GM10266 (cell line): ENCODE data around the gene C1orf94.

Source experiments
- DNase-seq: peaks from one replicate; pipeline ENCODE4 v3.0.0; 2012; ENCODE audit errors: extremely low spot score
- TF ChIP-seq, protein P1 (sequence below): IDR thresholded peaks from 2 replicates; pipeline ENCODE4 v1.5.1; 2012; ENCODE audit warnings: mild to moderate bottlenecking, low read depth; ENCODE audit not compliant: control insufficient read depth, insufficient read depth; ENCODE audit errors: missing control alignments

C1orf94 gene

DNA sequence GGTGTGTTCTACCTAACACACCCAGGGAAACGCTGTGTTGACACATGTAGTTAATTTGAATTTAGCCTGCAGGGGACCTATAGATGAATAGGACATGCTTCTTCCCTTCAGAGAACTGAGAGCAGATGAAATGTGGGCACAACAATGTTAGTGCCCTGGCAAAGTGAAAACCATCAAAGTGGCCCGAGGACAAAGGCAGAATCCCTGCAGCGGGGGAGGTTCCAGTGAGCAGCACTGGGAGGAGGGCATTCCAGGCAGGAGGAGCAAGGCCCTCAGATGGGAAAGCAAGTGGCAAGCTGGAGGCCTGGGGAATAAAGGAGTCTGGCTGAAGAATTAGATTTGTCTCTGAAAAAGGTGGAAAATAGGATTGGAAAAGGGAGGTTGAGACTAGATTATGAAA is 37.2 kb downstream of the C1orf94 start:
- DNase-seq, result no peak
- TF ChIP-seq, protein P1, sequence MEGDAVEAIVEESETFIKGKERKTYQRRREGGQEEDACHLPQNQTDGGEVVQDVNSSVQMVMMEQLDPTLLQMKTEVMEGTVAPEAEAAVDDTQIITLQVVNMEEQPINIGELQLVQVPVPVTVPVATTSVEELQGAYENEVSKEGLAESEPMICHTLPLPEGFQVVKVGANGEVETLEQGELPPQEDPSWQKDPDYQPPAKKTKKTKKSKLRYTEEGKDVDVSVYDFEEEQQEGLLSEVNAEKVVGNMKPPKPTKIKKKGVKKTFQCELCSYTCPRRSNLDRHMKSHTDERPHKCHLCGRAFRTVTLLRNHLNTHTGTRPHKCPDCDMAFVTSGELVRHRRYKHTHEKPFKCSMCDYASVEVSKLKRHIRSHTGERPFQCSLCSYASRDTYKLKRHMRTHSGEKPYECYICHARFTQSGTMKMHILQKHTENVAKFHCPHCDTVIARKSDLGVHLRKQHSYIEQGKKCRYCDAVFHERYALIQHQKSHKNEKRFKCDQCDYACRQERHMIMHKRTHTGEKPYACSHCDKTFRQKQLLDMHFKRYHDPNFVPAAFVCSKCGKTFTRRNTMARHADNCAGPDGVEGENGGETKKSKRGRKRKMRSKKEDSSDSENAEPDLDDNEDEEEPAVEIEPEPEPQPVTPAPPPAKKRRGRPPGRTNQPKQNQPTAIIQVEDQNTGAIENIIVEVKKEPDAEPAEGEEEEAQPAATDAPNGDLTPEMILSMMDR, result no peak

DNA sequence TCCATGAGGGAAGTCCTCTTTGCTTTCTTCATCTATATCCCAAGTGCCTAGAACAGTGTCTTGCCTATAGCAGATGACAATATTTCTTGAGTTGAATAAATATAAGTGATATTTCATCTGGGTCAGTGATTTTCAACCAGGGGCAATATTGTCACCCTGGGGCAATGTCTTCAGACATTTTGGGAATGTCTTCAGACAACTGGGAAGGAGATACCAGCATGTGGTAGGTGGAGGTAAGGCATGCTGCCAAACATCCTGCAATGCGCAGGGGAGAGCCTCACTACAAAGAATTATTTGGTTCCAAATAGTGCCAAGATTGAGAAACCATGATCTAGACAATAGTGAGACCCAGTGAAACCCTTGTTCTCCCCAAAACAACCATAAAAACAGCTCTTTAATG is 54.7 kb downstream of the C1orf94 start:
- TF ChIP-seq, protein P1, result no peak
- no peak for DNase-seq

DNA sequence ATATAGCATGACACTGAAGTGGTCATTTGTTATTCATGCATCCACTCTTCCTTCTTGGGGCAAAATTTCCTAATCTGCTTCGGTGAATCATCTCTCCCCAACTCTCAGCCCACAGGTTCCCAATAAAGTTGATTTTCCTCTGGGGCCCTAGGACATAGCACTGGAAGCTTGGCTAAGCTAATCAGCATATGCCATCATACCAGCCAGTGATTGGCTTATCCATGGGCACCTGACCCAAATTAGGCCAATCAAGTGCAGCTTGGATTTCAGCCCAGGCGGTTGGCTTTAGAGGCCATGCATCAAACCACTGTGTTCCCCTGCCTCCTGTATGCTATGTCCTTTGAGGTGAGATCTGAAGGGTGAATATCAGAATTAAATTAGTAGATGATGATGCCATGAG is 58.9 kb downstream of the C1orf94 start:
- no peak for DNase-seq
- TF ChIP-seq, protein P1, result no peak

DNA sequence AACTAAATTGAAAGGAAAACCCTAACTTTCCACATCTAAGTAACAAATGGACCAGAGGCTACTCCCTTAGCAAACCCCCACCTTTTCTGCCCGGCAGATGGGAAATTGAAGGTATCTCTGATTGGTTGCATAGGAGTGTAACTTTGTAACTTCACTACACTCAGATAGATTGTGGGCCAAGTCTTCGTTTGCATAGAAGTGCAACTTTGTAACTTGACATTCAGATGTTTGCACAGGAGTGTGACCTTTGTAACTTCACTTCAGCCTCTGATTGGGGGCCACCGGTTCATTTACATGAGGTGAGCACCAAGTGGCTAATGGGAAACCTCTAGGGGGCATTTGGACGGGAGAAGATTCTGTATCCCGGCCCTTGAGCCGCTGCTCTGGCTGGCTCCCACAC is 59.4 kb downstream of the C1orf94 start:
- no peak for DNase-seq
- TF ChIP-seq, protein P1, result no peak

DNA sequence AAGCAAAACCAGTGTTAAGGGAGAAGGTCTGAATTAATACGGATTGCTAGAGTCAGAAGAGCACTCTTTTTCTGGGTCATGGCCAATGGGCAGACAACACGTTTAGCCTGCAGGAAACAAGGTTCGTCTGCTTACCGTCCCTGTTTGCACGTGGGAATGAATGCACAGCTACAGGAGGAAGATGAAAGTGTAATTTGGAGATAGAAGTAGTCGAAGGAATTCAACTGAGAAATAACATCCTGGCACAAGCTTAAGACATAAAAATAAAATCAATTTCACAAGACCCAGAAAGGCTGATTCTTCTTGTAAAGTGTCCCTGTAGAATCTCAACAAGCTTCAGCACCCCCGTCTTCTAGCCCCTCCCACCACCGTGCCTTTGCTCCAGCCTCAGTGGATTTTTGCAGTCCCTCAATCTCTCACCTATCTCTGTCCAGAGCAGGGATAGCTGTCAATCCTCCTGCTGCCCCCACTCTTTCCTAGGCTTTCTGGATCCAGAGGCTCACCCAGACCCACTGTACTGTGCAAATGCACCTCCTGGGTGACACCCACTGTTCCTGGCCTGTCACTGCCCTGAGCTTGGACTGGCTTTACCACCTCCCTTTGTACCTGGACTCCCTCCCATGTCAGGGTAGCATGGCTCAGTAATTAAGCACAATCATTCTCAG is 60.6 kb downstream of the C1orf94 start:
- no peak for DNase-seq

DNA sequence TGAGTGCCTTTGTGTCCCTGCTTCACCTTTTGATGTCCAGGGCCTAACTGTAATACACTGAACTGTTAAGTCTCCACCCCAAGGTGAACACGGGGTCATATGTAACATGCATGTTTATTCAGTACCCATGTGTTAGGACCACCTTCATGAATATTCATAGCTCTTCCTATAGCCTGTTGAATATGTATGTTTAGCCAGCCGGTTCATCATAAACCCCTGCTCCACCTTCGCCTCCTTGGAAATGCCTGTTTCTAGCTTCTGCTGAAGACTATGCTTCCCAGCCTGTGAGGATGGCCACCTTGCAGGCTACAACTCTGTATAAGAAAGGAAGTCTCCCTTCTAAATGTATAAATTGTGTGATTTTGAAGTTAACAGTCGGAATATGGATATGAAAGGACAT is 69.3 kb downstream of the C1orf94 start:
- TF ChIP-seq, protein P1, result no peak
- no peak for DNase-seq

More for the DNA sequence above, 60.6 kb downstream of the C1orf94 start:
- TF ChIP-seq, protein P1, result no peak

DNA sequence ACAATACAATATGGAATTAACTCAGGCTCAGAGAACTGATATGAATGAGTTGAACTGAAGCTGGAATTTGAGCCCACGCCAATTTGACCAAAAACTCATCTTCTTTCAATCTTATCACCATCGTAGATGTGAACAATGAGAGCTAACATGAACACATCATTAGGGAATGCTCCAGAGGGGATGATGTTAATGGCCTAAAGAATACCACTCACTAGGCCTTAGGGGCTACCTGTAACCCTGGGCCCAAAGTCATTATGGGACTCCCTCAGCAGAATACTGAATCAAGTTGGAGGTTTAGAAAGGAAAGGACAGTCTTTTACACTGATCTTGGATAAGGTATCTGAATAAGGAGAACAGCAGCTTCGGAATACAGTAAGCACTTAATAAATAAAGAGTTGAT is 73.6 kb downstream of the C1orf94 start:
- TF ChIP-seq, protein P1, result no peak
- no peak for DNase-seq
